GM20000 (cell line): ENCODE results near the gene NAALADL2.

Source experiments
- DNase-seq: peaks from one replicate; pipeline ENCODE4 v3.0.0; 2012; ENCODE audit warnings: low spot score
- TF ChIP-seq, protein P1 (sequence below): IDR thresholded peaks from 2 replicates; pipeline ENCODE4 v1.5.1; 2012; ENCODE audit warnings: mild to moderate bottlenecking, control low read depth; ENCODE audit errors: extremely low read depth, missing control alignments

Gene NAALADL2

DNA sequence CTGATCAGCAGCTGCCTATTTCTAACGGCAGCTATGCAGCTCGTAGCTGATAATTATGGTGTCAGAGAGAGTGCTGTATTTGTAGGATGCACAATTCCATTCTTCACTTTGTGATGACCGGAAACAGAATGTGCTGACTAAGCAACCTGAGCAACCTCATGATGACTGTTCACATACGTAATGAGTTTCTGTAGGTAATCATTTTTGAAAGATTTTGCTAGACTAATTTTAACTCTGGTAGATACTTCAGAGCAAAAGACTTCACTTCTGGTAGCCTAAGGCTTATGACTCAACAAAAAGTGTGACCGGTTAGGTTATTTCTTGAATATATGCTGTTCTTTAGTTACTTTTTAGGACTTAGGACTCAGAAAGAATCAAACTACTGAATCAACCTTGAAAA lies 567.7 kb downstream of the NAALADL2 start:
- DNase-seq: no peak
- TF ChIP-seq, protein P1, sequence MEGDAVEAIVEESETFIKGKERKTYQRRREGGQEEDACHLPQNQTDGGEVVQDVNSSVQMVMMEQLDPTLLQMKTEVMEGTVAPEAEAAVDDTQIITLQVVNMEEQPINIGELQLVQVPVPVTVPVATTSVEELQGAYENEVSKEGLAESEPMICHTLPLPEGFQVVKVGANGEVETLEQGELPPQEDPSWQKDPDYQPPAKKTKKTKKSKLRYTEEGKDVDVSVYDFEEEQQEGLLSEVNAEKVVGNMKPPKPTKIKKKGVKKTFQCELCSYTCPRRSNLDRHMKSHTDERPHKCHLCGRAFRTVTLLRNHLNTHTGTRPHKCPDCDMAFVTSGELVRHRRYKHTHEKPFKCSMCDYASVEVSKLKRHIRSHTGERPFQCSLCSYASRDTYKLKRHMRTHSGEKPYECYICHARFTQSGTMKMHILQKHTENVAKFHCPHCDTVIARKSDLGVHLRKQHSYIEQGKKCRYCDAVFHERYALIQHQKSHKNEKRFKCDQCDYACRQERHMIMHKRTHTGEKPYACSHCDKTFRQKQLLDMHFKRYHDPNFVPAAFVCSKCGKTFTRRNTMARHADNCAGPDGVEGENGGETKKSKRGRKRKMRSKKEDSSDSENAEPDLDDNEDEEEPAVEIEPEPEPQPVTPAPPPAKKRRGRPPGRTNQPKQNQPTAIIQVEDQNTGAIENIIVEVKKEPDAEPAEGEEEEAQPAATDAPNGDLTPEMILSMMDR: no peak

DNA sequence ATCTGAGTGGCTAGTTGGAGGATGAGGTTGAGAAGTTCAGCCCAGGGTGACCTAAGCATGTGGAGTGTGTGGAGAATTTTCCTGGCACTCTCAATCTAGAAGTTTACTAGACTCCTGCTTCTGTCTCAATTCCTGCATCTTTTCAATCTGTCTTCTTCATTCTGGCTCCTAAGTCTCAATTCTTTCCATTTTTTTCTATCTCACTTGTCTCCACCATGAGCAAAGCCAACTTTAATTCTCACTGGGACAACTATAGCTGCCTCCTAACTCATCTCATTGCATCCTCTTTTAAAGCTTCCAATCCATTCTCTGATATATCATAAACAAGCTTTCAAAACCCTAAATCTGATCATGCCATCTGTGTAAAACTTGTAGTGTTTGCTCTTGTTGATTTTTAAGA lies 569.3 kb downstream of the NAALADL2 start:
- TF ChIP-seq, protein P1: no peak
- DNase-seq: no peak

DNA sequence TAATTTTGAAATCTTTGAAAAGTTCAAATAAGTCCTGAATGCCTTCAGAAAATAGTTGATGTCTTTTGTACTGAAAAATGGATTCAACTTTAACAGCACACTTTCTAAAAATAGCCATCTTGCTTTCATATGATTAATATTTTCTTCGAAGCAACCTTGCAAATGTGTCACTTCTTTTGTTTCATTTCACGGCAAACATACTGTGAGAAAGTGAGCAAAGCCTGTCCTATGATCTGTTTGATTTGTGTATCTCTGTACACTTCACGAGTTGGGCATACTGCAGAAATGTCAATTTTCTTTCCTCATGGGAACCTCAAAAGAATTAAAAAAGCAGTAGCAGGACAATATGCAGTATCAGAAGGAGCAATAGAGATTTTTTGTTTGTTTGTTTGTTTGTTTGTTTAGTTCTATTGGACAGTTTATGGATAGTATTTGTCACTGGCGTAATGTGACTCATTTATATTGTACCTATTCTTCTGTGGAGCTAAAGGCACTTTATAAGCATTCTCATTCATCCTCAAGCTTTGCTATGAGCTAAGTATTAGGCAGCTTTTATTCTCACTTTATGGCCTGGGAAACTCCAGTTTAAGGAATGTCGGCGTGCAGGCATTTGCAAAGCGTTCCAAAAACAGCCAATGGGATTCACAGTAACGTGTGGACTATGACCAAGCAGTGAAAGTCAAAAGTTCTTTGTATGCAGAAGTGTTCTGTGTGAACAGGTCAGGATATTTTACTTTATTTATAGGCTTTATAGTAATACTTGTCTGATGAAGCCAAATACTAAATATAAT lies 572.0 kb downstream of the NAALADL2 start:
- TF ChIP-seq, protein P1: no peak
- DNase-seq: no peak

DNA sequence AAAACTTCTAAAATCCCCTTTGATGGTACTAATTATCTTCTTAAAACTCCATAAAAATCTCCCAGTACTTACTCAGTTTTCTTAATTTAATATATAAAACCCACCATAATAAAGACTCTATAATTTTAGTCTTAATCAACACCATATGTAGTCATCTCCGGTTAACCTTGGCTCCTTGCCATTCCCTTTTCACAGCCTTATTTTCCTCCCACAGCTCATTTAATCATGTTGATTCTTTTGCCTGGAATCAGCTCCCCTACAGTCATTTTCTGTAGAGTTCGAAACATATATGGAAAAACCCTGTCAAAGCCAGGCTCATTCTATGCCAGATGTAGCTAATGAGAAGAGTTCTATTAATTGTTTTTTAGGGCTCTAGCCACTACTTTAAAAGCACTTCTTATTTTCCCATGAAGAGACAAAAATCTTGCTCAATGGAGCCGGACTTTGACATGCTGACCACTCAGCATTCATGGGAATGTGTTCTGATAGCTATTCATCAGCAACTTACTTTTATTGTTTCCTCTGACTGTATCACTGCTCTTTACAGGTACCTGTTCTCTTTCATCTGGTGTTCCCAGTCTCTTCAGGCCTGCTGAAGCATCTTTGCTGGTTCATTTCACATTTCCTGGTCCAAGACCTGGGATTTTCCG lies 573.4 kb downstream of the NAALADL2 start:
- no peak for DNase-seq

DNA sequence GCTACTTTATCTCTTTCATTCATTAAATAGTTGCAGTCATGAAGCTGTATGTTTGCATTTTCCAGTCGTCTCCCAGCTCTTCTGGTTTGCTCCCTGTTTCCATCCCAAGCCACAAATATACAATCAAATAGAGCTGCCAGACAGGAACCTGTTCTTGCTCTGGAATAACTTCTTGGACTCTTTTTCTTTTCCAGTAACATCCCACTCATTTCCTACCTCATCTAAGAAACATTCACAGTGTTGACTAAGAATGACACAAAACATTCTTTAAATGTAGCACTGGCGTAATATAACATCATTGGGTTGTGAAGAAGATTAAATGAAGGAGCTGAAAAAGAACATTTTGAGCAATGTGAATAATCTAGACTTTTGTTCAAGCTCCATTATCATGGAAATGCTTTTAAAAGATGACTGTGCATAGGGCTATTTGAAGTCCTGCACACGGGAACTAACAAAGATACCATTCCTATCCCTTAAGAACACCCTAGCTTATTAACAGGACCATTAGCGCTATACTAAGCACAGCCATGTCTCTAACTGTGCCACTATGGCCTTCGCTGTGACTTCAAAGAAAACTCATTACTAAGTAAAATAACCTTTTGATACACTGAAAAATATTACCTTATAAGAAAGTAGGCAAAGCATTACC lies 574.0 kb downstream of the NAALADL2 start:
- no peak for DNase-seq
- TF ChIP-seq, protein P1: no peak

More for the DNA sequence above, 573.4 kb downstream of the NAALADL2 start:
- TF ChIP-seq, protein P1: no peak

DNA sequence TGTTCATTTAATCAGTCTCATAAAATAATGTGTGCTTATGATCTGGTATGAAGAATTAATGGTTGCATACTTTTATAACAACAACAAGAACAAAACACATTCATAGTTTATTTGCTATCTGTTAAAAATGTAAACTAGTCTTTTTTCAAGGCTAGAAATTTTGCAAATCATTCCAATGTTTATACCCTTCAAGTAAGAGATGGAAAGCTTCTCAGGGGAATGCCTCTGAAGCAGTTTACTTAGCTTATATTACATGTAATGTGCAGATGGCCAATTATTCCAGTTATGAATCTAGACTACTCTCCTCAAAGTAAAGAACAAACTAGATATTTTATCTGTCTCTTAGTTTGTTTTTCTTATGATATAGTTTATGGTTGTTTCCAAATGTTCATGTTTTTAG lies 575.4 kb downstream of the NAALADL2 start:
- no peak for DNase-seq
- TF ChIP-seq, protein P1: no peak

DNA sequence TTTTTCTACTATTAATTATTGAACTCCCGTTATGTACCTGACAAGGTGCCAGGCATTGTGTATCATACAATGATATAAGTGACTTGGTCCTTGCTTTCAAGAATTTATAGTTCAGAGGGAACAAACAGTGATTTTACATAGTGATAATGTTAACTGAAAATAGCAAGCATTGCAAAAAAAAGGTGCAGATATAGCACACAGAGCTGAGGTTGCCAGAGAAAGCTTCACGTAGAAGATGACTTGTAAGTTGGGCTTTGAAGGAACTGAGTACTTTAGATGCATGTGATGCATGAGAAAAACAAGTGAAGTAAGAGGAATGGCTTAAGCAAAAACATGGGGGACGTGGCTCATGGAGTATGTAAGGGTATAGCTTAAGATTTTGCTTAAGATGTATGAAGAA lies 584.5 kb downstream of the NAALADL2 start:
- TF ChIP-seq, protein P1: no peak
- DNase-seq: no peak
